ENCODE results near the gene SLC12A7. TPM values are rescaled to one million over a fixed set of nuclear protein-coding genes. Genes with fewer than 3 reads are reported as not detected.
"Not testable (repeated sequence)": the region's sequence is repeated elsewhere in the genome, so short reads cannot be mapped to it uniquely, and the experiment has no call there.

The SLC12A7 gene
- total RNA-seq, 1 donor from 2014 or later: 147 TPM

- no peak for DNase-seq
- Mint-ChIP-seq H3K36me3 (ENCODE audit: unreplicated experiment) (no peaks in the 10 kb centered on the region), H3K4me1 (ENCODE audit: low read depth, unreplicated experiment) (peaks cover 27% of the 10 kb centered on the region), H3K4me3 (ENCODE audit: unreplicated experiment) (no peak overlapping the region), H3K27ac (ENCODE audit: unreplicated experiment) (no peak overlapping the region), H3K9me3 (ENCODE audit: unreplicated experiment) (peaks cover 5% of the 10 kb centered on the region), H3K27me3 (ENCODE audit: unreplicated experiment) (peaks cover 8% of the 10 kb centered on the region)
- no peak for TF ChIP-seq CTCF (IDR thresholded peaks at IDR 0.05; ENCODE audit: partially characterized antibody, unreplicated experiment)
These were observed 11.8 kb downstream of the SLC12A7 start for GRCh38 chr5:1099926-1100663.

- peaks cover 34% of the 10 kb centered on the region for H3K4me1 Mint-ChIP-seq (ENCODE audit: low read depth, unreplicated experiment)
- H3K27me3 Mint-ChIP-seq (ENCODE audit: unreplicated experiment): peaks cover 9% of the 10 kb centered on the region
- no peak for TF ChIP-seq CTCF (IDR thresholded peaks at IDR 0.05; ENCODE audit: partially characterized antibody, unreplicated experiment)
- no peaks in the 10 kb centered on the region for H3K36me3 Mint-ChIP-seq (ENCODE audit: unreplicated experiment)
- no peak for DNase-seq
- no peak overlapping the region for H3K4me3 Mint-ChIP-seq (ENCODE audit: unreplicated experiment)
- H3K27ac Mint-ChIP-seq (ENCODE audit: unreplicated experiment): no peak overlapping the region
- H3K9me3 Mint-ChIP-seq (ENCODE audit: unreplicated experiment): peaks cover 9% of the 10 kb centered on the region
These were observed 12.8 kb downstream of the SLC12A7 start for GRCh38 chr5:1098986-1099597.

- Mint-ChIP-seq H3K9me3 (ENCODE audit: unreplicated experiment) (peaks cover 10% of the 10 kb centered on the region), H3K4me3 (ENCODE audit: unreplicated experiment) (peak overlapping the region; percentile 77), H3K4me1 (ENCODE audit: low read depth, unreplicated experiment) (peaks cover 28% of the 10 kb centered on the region)
- not testable (repeated sequence) for H3K36me3 Mint-ChIP-seq (ENCODE audit: unreplicated experiment); H3K27ac Mint-ChIP-seq (ENCODE audit: unreplicated experiment); DNase-seq; H3K27me3 Mint-ChIP-seq (ENCODE audit: unreplicated experiment)
These were observed 13.9 kb downstream of the SLC12A7 start for GRCh38 chr5:1097988-1098385.

- no peak for TF ChIP-seq CTCF (IDR thresholded peaks at IDR 0.05; ENCODE audit: partially characterized antibody, unreplicated experiment)
- peak overlapping the region; percentile 82 for H3K27ac Mint-ChIP-seq (ENCODE audit: unreplicated experiment)
- H3K4me1 Mint-ChIP-seq (ENCODE audit: low read depth, unreplicated experiment): peaks cover 28% of the 10 kb centered on the region
- no peak for DNase-seq
- H3K9me3 Mint-ChIP-seq (ENCODE audit: unreplicated experiment): peaks cover 10% of the 10 kb centered on the region
- no peaks in the 10 kb centered on the region for H3K36me3 Mint-ChIP-seq (ENCODE audit: unreplicated experiment)
- H3K4me3 Mint-ChIP-seq (ENCODE audit: unreplicated experiment): peak overlapping the region; percentile 77
- H3K27me3 Mint-ChIP-seq (ENCODE audit: unreplicated experiment): peaks cover 4% of the 10 kb centered on the region
These were observed 14.4 kb downstream of the SLC12A7 start for GRCh38 chr5:1097381-1097987.

GRCh38 chr5:1096838-1097237 is 15.0 kb downstream of the SLC12A7 start:
- Mint-ChIP-seq H3K27ac (ENCODE audit: unreplicated experiment) (peak overlapping the region; percentile 82), H3K36me3 (ENCODE audit: unreplicated experiment) (no peaks in the 10 kb centered on the region), H3K4me3 (ENCODE audit: unreplicated experiment) (peak overlapping the region; percentile 77), H3K27me3 (ENCODE audit: unreplicated experiment) (peaks cover 4% of the 10 kb centered on the region), H3K4me1 (ENCODE audit: low read depth, unreplicated experiment) (peaks cover 23% of the 10 kb centered on the region), H3K9me3 (ENCODE audit: unreplicated experiment) (peaks cover 10% of the 10 kb centered on the region)
- TF ChIP-seq CTCF (IDR thresholded peaks at IDR 0.05; ENCODE audit: partially characterized antibody, unreplicated experiment): no peak
- no peak for DNase-seq
